DMS153 treated with DMSO at 0.1 percent for 48 hours (cell line): Measurements from ENCODE around the gene NRP2.

ENCODE experiments used
- DNase-seq: peaks from one replicate; lab custom pipeline; 2025; ENCODE audit not compliant: unreplicated experiment; lab: John Stamatoyannopoulos, UW

The NRP2 gene

DNA sequence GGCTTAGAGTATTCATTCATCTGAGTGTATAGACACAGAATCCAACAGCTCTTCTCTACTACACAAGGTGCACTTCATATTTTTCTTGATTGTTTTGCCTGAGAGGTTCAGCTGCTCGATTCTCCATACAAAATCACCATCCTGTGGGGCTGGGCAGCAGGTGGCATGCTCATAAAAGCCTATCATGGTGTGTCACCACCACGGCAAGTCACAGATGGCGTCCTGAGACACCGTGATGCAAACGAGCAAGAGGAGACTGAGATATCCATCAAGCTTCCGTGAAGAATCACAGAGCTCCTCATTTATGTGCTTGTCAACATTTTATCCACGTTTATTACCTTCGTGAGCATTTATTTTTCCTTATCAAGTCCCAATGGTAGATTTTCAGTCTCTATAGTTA is 22.4 kb upstream of the NRP2 start:
- no peak for DNase-seq

DNA sequence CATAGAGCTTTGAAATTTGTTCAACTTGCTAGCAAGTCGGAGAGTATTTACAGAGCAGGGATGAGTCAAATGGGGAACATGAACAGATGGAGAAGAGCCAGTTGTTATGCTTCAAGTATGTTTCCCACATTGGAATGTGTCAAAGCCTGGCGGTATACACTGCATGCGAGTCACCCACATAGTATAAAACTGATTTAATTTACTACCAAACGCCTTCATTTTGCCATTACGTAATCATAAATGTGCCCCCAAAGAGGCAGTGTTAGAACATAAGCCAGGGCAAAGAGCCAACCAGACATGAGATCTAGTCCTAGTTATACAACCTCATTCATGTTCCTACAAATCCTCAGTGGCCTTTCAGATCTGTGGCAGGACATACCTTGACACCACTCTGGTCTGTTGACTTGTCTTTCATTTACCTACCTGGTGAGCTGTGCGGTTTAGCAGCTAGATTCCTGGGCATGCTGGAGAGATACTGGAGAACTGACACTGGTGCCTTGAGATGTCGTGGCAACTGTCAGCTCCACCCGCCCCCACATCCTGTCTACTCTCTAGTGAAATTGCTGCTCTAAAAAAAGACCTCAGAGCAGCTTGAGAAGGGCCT is 21.7 kb upstream of the NRP2 start:
- no peak for DNase-seq

- no peak for DNase-seq
These were observed 21.0 kb upstream of the NRP2 start for GRCh38 chr2:205661281-205661680.

- no peak for DNase-seq
These were observed 19.9 kb upstream of the NRP2 start for GRCh38 chr2:205662206-205662965.

DNA sequence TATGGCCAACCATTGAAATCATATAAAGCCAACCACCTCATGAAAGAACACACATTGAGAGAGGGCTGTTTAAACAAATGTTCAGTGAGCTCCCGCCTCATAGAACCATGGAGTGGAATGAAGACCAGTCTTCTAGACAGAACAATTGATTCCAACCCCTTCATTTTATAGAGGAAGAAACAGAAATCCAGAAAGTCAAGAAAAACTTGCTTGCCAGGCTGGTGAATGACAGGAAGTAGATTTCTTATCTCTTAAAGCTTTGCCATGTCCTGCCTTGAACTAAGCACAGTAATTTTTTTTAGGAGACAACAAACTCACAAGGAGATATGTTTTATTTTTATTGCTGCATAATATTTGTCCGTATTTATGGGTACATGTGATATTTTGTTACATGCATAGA is 16.5 kb upstream of the NRP2 start:
- DNase-seq = no peak

GRCh38 chr2:205670292-205670691 is 12.0 kb upstream of the NRP2 start:
- no peak for DNase-seq

DNA sequence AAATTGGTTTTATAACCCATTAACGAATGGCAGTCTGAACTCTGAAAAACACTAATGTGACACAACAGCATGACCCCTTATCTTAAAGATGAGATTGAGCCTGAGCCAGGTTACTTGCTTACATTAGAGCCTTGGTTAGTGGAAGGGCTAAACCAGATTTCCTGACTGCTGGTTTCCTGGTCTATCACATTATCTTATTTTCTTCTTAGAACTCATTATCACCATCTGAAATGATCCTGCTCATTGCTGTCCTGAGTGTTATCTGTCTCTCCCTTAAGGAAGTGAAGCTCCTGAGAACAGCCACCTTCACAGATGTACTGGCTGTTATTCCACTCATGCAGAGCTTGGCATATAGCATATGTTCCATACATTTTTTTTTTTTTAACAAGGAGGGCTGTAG is 9.0 kb upstream of the NRP2 start:
- DNase-seq = no peak

DNA sequence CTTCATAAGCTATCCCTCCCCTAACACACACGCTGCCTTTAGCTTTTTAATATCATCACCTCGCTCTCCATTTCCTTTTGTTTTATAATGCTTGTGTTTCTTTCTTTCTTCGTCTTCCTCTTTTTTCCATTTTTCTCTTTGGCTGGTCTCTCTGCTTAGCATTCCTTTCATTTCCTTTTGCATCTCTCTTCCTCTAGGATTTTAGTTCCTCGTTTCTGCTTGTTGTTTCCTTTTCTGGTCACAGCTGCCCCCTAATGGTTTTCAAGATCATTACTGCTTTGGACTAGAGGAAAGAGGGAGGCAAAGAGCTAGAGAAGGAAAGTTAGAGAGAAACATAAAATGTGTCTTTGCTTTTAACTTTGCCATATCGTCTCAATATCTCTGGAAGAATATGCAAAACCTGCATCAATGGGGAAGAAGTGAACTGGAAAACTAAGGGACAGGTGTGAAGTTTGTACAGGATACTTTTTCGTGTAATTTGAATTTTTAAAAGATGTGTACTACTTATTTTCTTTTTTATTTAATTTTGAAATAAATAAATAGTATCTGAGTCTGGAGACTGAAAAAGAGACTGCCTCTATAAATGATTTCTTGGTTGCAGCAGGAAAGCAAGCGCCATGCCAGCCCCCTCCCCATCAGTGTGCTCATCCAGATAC is 6.3 kb upstream of the NRP2 start:
- DNase-seq = peak; percentile 73

DNA sequence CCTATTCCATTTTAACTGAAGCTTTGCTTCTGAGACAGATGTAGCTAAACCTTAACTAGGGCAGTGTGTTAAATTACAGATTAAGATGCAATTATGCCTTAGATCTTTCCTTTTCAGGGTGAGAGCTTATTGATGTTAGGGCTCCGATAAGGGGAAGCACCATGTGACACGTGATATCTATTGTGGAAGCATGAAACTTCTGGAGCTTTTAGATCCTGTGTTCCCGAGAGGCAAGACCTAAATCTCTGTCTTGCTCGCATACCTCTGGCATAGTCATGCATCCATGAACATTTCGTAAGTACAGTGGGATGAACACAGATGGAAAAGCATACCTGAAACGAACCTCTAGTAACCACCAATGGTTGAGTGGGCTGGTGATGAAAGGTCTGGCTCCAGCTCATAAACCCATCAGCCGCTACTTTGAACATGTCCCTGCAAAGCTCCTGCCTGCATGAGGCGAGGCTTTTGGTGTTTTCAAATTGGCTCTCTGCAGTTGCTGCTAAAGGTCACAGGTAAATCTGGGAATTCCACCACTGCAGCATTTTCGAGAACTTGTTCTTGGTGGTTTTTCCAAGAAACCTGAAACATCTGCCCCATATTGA is 3.7 kb upstream of the NRP2 start:
- no peak for DNase-seq

GRCh38 chr2:205679410-205680009 is 2.8 kb upstream of the NRP2 start:
- no peak for DNase-seq

DNA sequence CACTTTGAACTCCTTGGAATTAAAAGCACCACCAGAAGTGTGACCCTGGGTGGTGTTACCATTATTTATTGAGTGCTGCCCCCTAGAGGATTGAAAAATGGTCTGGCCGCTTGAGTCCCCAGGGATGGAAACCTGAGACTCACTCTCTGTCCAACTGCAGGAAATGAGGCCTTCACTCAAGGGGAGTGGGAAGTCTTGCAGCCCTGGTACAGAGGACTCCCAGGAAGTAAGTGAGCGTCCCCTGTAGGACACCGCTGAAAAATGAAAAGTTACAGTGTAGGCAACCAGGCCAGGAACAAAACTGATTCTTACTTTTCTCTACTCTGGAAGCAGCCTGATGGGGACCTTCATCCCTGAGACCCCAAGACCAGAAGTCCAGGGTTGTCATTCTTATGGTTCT is 2.2 kb upstream of the NRP2 start:
- peak; percentile 90 for DNase-seq

DNA sequence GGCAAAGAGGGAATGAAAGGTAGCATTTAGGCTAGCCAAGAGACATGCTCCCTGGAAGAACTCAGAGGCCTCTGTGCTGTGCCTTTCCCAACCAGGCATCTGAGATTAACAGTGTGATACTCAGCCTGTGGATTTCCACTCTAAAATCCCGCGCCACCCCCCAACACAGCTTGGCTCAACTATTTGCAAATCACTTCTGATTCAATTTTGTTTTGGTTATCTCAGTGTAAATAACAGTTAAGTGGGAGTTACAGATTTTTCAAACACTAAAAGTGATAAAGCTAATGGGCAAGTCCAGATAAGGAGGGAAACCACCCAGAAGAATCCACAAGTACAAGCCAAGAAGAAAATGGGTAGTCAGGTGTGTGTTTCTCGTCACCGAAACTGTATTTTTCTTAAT is 1.4 kb upstream of the NRP2 start:
- DNase-seq = no peak

- peak; percentile 10 for DNase-seq
These were observed 681 bp upstream of the NRP2 start for GRCh38 chr2:205681401-205682238.

GRCh38 chr2:205682971-205683501 is 735 bp downstream of the NRP2 start:
- DNase-seq = no peak

GRCh38 chr2:205683502-205684367 is 1.4 kb downstream of the NRP2 start:
- no peak for DNase-seq

DNA sequence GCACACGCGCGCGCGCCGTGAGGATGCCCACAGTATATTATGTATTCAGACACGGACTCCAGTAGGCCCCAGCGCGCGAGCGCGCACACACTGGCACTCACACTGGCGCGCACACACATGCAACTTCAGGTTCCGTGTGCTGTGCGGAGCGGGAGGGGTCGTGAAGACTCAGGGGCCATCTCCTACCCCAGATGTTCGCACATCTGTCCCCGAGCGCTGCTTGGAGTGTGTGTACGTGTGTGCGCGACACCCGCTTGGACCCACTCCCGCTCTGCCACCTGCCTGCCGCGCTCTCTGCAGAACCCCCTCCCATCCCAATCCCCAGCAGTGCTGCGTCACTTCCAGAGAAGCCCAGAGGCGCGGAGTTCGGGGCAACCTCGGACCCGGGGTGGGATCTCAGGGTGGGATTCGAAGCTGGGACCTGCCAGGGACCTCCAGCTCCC is 2.6 kb downstream of the NRP2 start:
- DNase-seq = no peak

DNA sequence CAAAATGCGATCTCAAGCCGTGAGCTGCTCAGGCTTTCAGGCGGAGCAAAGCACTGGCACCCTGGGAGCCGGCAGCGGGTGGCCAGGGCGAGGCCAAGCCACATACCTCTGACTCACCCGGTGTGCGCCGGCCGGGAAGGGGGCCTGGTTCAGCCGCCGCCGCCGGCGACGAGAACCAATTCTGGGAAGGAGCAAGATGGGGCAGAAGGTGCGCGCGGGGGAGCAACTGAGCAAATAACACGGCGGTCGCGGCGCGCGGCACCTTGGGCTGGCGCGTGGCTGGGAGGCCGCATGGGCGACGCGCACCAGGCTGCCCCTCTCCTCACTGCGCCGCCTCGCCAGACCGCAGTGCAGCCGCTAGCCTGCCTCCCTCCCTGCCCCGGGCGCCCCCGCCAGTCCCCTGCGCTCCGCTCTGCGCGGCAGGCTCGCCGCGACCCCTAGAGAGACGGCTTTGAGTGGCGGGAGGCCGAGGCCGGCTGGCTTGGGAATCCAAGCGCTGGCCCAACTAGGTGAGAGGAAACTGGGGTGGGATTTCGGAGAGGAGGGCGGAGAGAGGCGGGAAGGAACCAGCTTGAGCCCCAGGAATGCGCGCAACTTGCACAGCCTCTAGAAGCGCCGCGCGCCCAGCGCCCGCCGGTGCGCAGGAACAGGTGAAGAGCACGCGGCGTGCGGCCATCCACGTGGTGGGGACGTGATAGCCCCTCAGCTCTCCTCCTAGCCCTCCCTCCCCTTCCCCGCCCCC is 3.2 kb downstream of the NRP2 start:
- DNase-seq = no peak

- peak; percentile 14 for DNase-seq
These were observed 3.9 kb downstream of the NRP2 start for GRCh38 chr2:205686056-205686782.
